Measurements from ENCODE around the gene CNEP1R1. TPM values are rescaled to one million over a fixed set of nuclear protein-coding genes. Genes with fewer than 3 reads are reported as not detected.
A peak's percentile ranks its signal among the peaks of the same experiment; 100 is the strongest.

The CNEP1R1 gene
- total and polyA plus RNA-seq, 9 of the 15 experiments (the other 6 are each of a cell fraction or from before 2014, with no cell fraction given) = 7.6 to 20.1 (median 10.6) TPM

- TF ChIP-seq HNRNPK (IDR thresholded peaks at IDR 0.05; ENCODE audit: low read depth, low read length, poor library complexity, severe bottlenecking) (no peak), SREBF2 (CRISPR knock-in tag; IDR thresholded peaks at IDR 0.05) (no peak), LEF1 (IDR thresholded peaks at IDR 0.05) (no peak), ZNF23 (CRISPR knock-in tag; IDR thresholded peaks at IDR 0.05) (no peak), CXXC5 (CRISPR knock-in tag; IDR thresholded peaks at IDR 0.05) (peak; percentile 42), NCOA2 (IDR thresholded peaks at IDR 0.05; ENCODE audit: partially characterized antibody in 2 of 2) (no peak), ZNF12 (CRISPR knock-in tag; IDR thresholded peaks at IDR 0.05) (no peak), MEIS2 (IDR thresholded peaks at IDR 0.05; ENCODE audit: partially characterized antibody) (peak; percentile 86), HDAC8 (tag; IDR thresholded peaks at IDR 0.05) (peak; percentile 62; the same call in 1 of the 2 replicates), FUS (optimal IDR thresholded peaks at IDR 0.05; ENCODE audit: low read depth, low read length) (peak; percentile 51), CBX1 (IDR thresholded peaks at IDR 0.05; ENCODE audit: low read depth) (peak; percentile 57; the same call in 1 of the 2 replicates), ZBTB17 (CRISPR knock-in tag; IDR thresholded peaks at IDR 0.05) (peak; percentile 68; the same call in 1 of the 2 replicates), PHF8 (IDR thresholded peaks at IDR 0.05; ENCODE audit: borderline replicate concordance, low read length) (peak; percentile 82; the same call in 1 of the 2 replicates), POLR2A (conservative IDR thresholded peaks at IDR 0.05) (peak; percentile 81), RFX1 (IDR thresholded peaks at IDR 0.05) (no peak), USF1 (CRISPR knock-in tag; IDR thresholded peaks at IDR 0.05) (0 out of 2 replicates have a peak, but pooled peaks have one; percentile 27), TGIF2 (CRISPR knock-in tag; IDR thresholded peaks at IDR 0.05) (peak; percentile 48; the same call in 1 of the 2 replicates), ZNF274 (IDR thresholded peaks at IDR 0.05; ENCODE audit: borderline replicate concordance, low read depth, low read length) (no peak), YBX1 (IDR thresholded peaks at IDR 0.05) (no peak), ZNF77 (CRISPR knock-in tag; IDR thresholded peaks at IDR 0.05) (no peak), MAX (CRISPR knock-in tag; IDR thresholded peaks at IDR 0.05) (peak; percentile 74), GABPB2 (CRISPR knock-in tag; conservative IDR thresholded peaks at IDR 0.05) (no peak), GABPB1 (CRISPR knock-in tag; IDR thresholded peaks at IDR 0.05) (peak; percentile 63; the same call in 1 of the 2 replicates), ZNF740 (CRISPR knock-in tag; IDR thresholded peaks at IDR 0.05) (no peak), ZNF740 (tag; IDR thresholded peaks at IDR 0.05) (no peak), ZNF644 (tag; IDR thresholded peaks at IDR 0.05; ENCODE audit: low read depth) (no peak)
- TF ChIP-seq, protein P1, sequence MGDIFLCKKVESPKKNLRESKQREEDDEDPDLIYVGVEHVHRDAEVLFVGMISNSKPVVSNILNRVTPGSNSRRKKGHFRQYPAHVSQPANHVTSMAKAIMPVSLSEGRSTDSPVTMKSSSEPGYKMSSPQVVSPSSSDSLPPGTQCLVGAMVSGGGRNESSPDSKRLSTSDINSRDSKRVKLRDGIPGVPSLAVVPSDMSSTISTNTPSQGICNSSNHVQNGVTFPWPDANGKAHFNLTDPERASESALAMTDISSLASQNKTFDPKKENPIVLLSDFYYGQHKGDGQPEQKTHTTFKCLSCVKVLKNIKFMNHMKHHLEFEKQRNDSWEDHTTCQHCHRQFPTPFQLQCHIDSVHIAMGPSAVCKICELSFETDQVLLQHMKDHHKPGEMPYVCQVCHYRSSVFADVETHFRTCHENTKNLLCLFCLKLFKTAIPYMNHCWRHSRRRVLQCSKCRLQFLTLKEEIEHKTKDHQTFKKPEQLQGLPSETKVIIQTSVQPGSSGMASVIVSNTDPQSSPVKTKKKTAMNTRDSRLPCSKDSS (IDR thresholded peaks at IDR 0.05; ENCODE audit: low read depth, partially characterized antibody) = no peak
Measured at GRCh38 chr16:50065624-50066481, 40.8 kb downstream of the CNEP1R1 start, which contains the start of gene HEATR3 (continued).
